Activated CD4-positive, alpha-beta T cell treated with anti-CD3 and anti-CD28 coated beads, Interleukin-2, amount 10 ng/mL, durations not matched to agents 24 days and 14 days (primary cell): ENCODE measurements around the gene ANK2. TPM values are rescaled to one million over a fixed set of nuclear protein-coding genes. Genes with fewer than 3 reads are reported as not detected.

Source experiments
- DNase-seq: peaks from one replicate; pipeline ENCODE4 v3.0.0; 2022
- H3K27ac Mint-ChIP-seq: one replicate; pipeline ENCODE4 v1.8.0; 2022; ENCODE audit warnings: mild to moderate bottlenecking, mixed read lengths
- H3K27me3 Mint-ChIP-seq: one replicate; pipeline ENCODE4 v1.8.0; 2022; ENCODE audit warnings: mixed read lengths
- H3K36me3 Mint-ChIP-seq: one replicate; pipeline ENCODE4 v1.8.0; 2022; ENCODE audit warnings: low read depth, mild to moderate bottlenecking, mixed read lengths
- H3K4me1 Mint-ChIP-seq: one replicate; pipeline ENCODE4 v1.8.0; 2021; ENCODE audit warnings: mixed read lengths
- H3K4me3 Mint-ChIP-seq: one replicate; pipeline ENCODE4 v1.8.0; 2022; ENCODE audit warnings: mild to moderate bottlenecking, moderate library complexity, mixed read lengths
- H3K9me3 Mint-ChIP-seq: one replicate; pipeline ENCODE4 v1.8.0; 2021; ENCODE audit warnings: mixed read lengths
- intact Hi-C: fragments of 100-400 bp; cut with micrococcal nuclease; formaldehyde crosslinking; loops from one replicate; pipeline ENCODE4 v1.15.1; 2023
- total RNA-seq: library from RNA; stranded (reverse); gene quantifications from 2 replicates; pipeline ENCODE4 v1.2.3, GENCODE V29; 2022

Gene ANK2
- total RNA-seq, 1 donor from 2014 or later = 2.5 TPM

GRCh38 chr4:113398441-113399143 lies 349.1 kb downstream of the ANK2 start:
- Mint-ChIP-seq H3K4me3 (no peak overlapping the region), H3K9me3 (no peaks in the 10 kb centered on the region), H3K27me3 (peaks cover 7% of the 10 kb centered on the region), H3K27ac (no peak overlapping the region), H3K36me3 (no peaks in the 10 kb centered on the region), H3K4me1 (peaks cover 2% of the 10 kb centered on the region)
- intact Hi-C loops = loop anchor here (10.0 kb wide), 4 partner anchors 46 to 1296 kb away; no protein-coding TSS in a partner anchor
- DNase-seq = no peak

GRCh38 chr4:113404167-113404571 lies 354.7 kb downstream of the ANK2 start:
- Mint-ChIP-seq H3K4me3 (no peak overlapping the region), H3K36me3 (no peaks in the 10 kb centered on the region), H3K9me3 (no peaks in the 10 kb centered on the region), H3K27me3 (peaks cover 10% of the 10 kb centered on the region), H3K4me1 (no peaks in the 10 kb centered on the region), H3K27ac (no peak overlapping the region)
- DNase-seq = no peak
- intact Hi-C loops = no loop called here

- no peak overlapping the region for H3K4me3 Mint-ChIP-seq
- DNase-seq = no peak
Measured at GRCh38 chr4:113404841-113405240, 355.4 kb downstream of the ANK2 start.

GRCh38 chr4:113405874-113406722 lies 356.6 kb downstream of the ANK2 start:
- Mint-ChIP-seq H3K27ac (no peak overlapping the region), H3K36me3 (no peaks in the 10 kb centered on the region), H3K9me3 (no peaks in the 10 kb centered on the region), H3K4me3 (no peak overlapping the region), H3K27me3 (peaks cover 12% of the 10 kb centered on the region), H3K4me1 (peaks cover 6% of the 10 kb centered on the region)
- DNase-seq = no peak
- intact Hi-C loops = no loop called here

More at GRCh38 chr4:113404841-113405240, 355.4 kb downstream of the ANK2 start:
- Mint-ChIP-seq H3K4me1 (no peaks in the 10 kb centered on the region), H3K9me3 (no peaks in the 10 kb centered on the region), H3K36me3 (no peaks in the 10 kb centered on the region), H3K27me3 (peaks cover 12% of the 10 kb centered on the region), H3K27ac (no peak overlapping the region)
- intact Hi-C loops = no loop called here

GRCh38 chr4:113406723-113407016 lies 357.2 kb downstream of the ANK2 start:
- no peaks in the 10 kb centered on the region for H3K36me3 Mint-ChIP-seq

GRCh38 chr4:113407409-113407808 lies 358.0 kb downstream of the ANK2 start:
- DNase-seq = no peak
- Mint-ChIP-seq H3K4me3 (no peak overlapping the region), H3K27me3 (peaks cover 9% of the 10 kb centered on the region), H3K9me3 (no peaks in the 10 kb centered on the region), H3K36me3 (no peaks in the 10 kb centered on the region), H3K4me1 (peaks cover 6% of the 10 kb centered on the region), H3K27ac (no peak overlapping the region)
- intact Hi-C loops = no loop called here

More at GRCh38 chr4:113406723-113407016, 357.2 kb downstream of the ANK2 start:
- Mint-ChIP-seq H3K4me3 (no peak overlapping the region), H3K9me3 (no peaks in the 10 kb centered on the region), H3K4me1 (peaks cover 6% of the 10 kb centered on the region), H3K27me3 (peaks cover 11% of the 10 kb centered on the region), H3K27ac (no peak overlapping the region)
- no peak for DNase-seq
- intact Hi-C loops = no loop called here

GRCh38 chr4:113409181-113409580 lies 359.7 kb downstream of the ANK2 start:
- Mint-ChIP-seq H3K27me3 (peaks cover 5% of the 10 kb centered on the region), H3K4me3 (no peak overlapping the region), H3K36me3 (no peaks in the 10 kb centered on the region), H3K27ac (no peak overlapping the region), H3K9me3 (no peaks in the 10 kb centered on the region), H3K4me1 (peaks cover 6% of the 10 kb centered on the region)
- DNase-seq = no peak
- intact Hi-C loops = no loop called here

GRCh38 chr4:113410686-113411085 lies 361.2 kb downstream of the ANK2 start:
- H3K4me3 Mint-ChIP-seq = no peak overlapping the region
- no peak overlapping the region for H3K27ac Mint-ChIP-seq
- intact Hi-C loops = no loop called here
- no peaks in the 10 kb centered on the region for H3K9me3 Mint-ChIP-seq
- peaks cover 6% of the 10 kb centered on the region for H3K4me1 Mint-ChIP-seq
- H3K27me3 Mint-ChIP-seq = peaks cover 3% of the 10 kb centered on the region
- no peaks in the 10 kb centered on the region for H3K36me3 Mint-ChIP-seq
- DNase-seq = no peak

GRCh38 chr4:113411496-113411938 lies 362.1 kb downstream of the ANK2 start:
- no peak overlapping the region for H3K27ac Mint-ChIP-seq
- DNase-seq = no peak
- intact Hi-C loops = no loop called here
- H3K27me3 Mint-ChIP-seq = peaks cover 4% of the 10 kb centered on the region
- no peaks in the 10 kb centered on the region for H3K9me3 Mint-ChIP-seq
- H3K36me3 Mint-ChIP-seq = no peaks in the 10 kb centered on the region
- peaks cover 6% of the 10 kb centered on the region for H3K4me1 Mint-ChIP-seq
- no peak overlapping the region for H3K4me3 Mint-ChIP-seq

- no peak for DNase-seq
- H3K9me3 Mint-ChIP-seq = peaks cover 21% of the 10 kb centered on the region
- H3K36me3 Mint-ChIP-seq = peaks cover 2% of the 10 kb centered on the region
- intact Hi-C loops = no loop called here
- H3K4me1 Mint-ChIP-seq = no peaks in the 10 kb centered on the region
- peaks cover 10% of the 10 kb centered on the region for H3K27me3 Mint-ChIP-seq
- no peak overlapping the region for H3K27ac Mint-ChIP-seq
- no peak overlapping the region for H3K4me3 Mint-ChIP-seq
Measured at GRCh38 chr4:113419631-113420030, 370.2 kb downstream of the ANK2 start.

- no peaks in the 10 kb centered on the region for H3K4me1 Mint-ChIP-seq
- DNase-seq = no peak
- intact Hi-C loops = no loop called here
- no peak overlapping the region for H3K27ac Mint-ChIP-seq
- no peak overlapping the region for H3K4me3 Mint-ChIP-seq
- H3K9me3 Mint-ChIP-seq = peaks cover 21% of the 10 kb centered on the region
- peaks cover 2% of the 10 kb centered on the region for H3K36me3 Mint-ChIP-seq
- peaks cover 10% of the 10 kb centered on the region for H3K27me3 Mint-ChIP-seq
Measured at GRCh38 chr4:113420938-113421337, 371.5 kb downstream of the ANK2 start.

GRCh38 chr4:113423631-113424030 lies 374.2 kb downstream of the ANK2 start:
- Mint-ChIP-seq H3K9me3 (peaks cover 16% of the 10 kb centered on the region), H3K27ac (no peak overlapping the region), H3K4me3 (no peak overlapping the region), H3K36me3 (peaks cover 2% of the 10 kb centered on the region), H3K4me1 (no peaks in the 10 kb centered on the region), H3K27me3 (no peaks in the 10 kb centered on the region)
- DNase-seq = no peak
- intact Hi-C loops = no loop called here

- Mint-ChIP-seq H3K27me3 (peaks cover 3% of the 10 kb centered on the region), H3K4me1 (peaks cover 11% of the 10 kb centered on the region), H3K27ac (no peak overlapping the region), H3K4me3 (no peak overlapping the region), H3K9me3 (peaks cover 34% of the 10 kb centered on the region), H3K36me3 (no peaks in the 10 kb centered on the region)
- no peak for DNase-seq
- intact Hi-C loops = no loop called here
Measured at GRCh38 chr4:113433116-113433515, 383.7 kb downstream of the ANK2 start.
